Lower leg skin (tissue), 3 donors: Measurements from ENCODE around the gene UBE2J1.

Experiments
- CTCF ChIP-seq, 3 donors: fragments of 450-650 bp; IDR thresholded peaks; one replicate each; pipeline ENCODE4 v1.5.1; 2016; ENCODE audit warnings: antibody characterized with exemption in 3 of 3, mild to moderate bottlenecking in 3 of 3, moderate library complexity in 2 of 3
- POLR2A ChIP-seq, 2 donors: fragments of 450-650 bp; IDR thresholded peaks; one replicate each; pipeline ENCODE4 v1.6.1; 2016 to 2017; ENCODE audit warnings: antibody characterized with exemption in 2 of 2, mild to moderate bottlenecking in 1 of 2, moderate library complexity in 1 of 2

- TF ChIP-seq CTCF (IDR thresholded peaks at IDR 0.05): no peak
- TF ChIP-seq POLR2A (IDR thresholded peaks at IDR 0.05): no peak
Measured at GRCh38 chr6:89313006-89313405, 39.5 kb downstream of the UBE2J1 start.
